ENCODE data around the gene GOLGA6A. TPM values are rescaled to one million over a fixed set of nuclear protein-coding genes. Genes with fewer than 3 reads are reported as not detected.

GOLGA6A gene
- total RNA-seq, 2 experiments from 2014 or later = 0.63 to 0.76 TPM

DNA sequence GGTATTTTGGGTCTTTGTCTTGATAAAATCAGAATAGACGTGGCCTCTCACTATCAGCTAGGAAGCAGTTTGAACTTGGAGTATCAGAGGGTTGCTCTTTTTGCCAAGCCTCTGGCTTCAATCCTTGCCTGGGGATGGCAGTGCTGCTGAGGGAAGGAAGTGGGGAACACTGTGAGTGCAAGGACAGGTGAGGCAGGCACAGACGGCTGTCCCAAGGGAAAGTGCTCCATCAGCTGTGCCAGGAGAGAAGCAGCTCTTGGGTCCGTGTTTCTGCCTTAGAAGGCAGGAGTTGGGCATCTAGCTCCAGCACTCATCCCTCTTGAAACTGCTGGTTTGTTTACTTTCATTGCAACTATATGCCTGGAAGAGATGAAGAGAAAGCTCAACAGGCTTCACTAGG lies 54.7 kb downstream of the GOLGA6A start:
- no peak for DNase-seq (ENCODE audit: low spot score)
- Histone ChIP-seq H3K9me3 (ENCODE audit: low read length) (no peaks in the 10 kb centered on the region), H3K4me1 (ENCODE audit: insufficient read depth, low read length, poor library complexity, severe bottlenecking) (no peaks in the 10 kb centered on the region), H3K27ac (ENCODE audit: low read depth, low read length, poor library complexity, severe bottlenecking) (no peak overlapping the region), H2AFZ (ENCODE audit: low read length) (no peak overlapping the region), H3K36me3 (ENCODE audit: insufficient read depth, low read length) (peaks cover 25% of the 10 kb centered on the region; the same call in 1 of the 2 replicates), H3K4me3 (ENCODE audit: low read depth, low read length, poor library complexity, severe bottlenecking) (no peak overlapping the region), H3K79me2 (ENCODE audit: insufficient read depth, low read depth, low read length) (no peaks in the 10 kb centered on the region), H3K4me2 (ENCODE audit: low read length) (no peak overlapping the region), H3K9me2 (ENCODE audit: insufficient read depth, low read length) (no peaks in the 10 kb centered on the region), H4K20me1 (ENCODE audit: insufficient read depth, low read length) (no peaks in the 10 kb centered on the region)
- no peak for TF ChIP-seq EZH2phosphoT487 (IDR thresholded peaks at IDR 0.05; ENCODE audit: borderline replicate concordance, low read depth, low read length)
- no peak for TF ChIP-seq CTCF (conservative IDR thresholded peaks at IDR 0.05; ENCODE audit: low read length)
- no TSS peak for BruUV-seq (replicated peaks)
- intact Hi-C loops (cut with micrococcal nuclease; ENCODE audit: unreplicated experiment) = no loop called here
- POLR2A ChIA-PET = no interaction called here
- CTCF ChIA-PET (ENCODE audit: unreplicated experiment) = no interaction called here

- no peaks in the 10 kb centered on the region for H4K20me1 ChIP-seq (ENCODE audit: insufficient read depth, low read length)
- no peak overlapping the region for H3K4me2 ChIP-seq (ENCODE audit: low read length)
- BruUV-seq (replicated peaks) = no TSS peak
- no peaks in the 10 kb centered on the region for H3K9me2 ChIP-seq (ENCODE audit: insufficient read depth, low read length)
- TF ChIP-seq EZH2phosphoT487 (IDR thresholded peaks at IDR 0.05; ENCODE audit: borderline replicate concordance, low read depth, low read length) (no peak), CTCF (conservative IDR thresholded peaks at IDR 0.05; ENCODE audit: low read length) (no peak)
- H3K79me2 ChIP-seq (ENCODE audit: insufficient read depth, low read depth, low read length) = no peaks in the 10 kb centered on the region
- DNase-seq (ENCODE audit: low spot score) = no peak
- ChIA-PET POLR2A (no interaction called here), CTCF (ENCODE audit: unreplicated experiment) (no interaction called here)
- no peak overlapping the region for H3K27ac ChIP-seq (ENCODE audit: low read depth, low read length, poor library complexity, severe bottlenecking)
- H3K4me3 ChIP-seq (ENCODE audit: low read depth, low read length, poor library complexity, severe bottlenecking) = no peak overlapping the region
- intact Hi-C loops (cut with micrococcal nuclease; ENCODE audit: unreplicated experiment) = no loop called here
- no peaks in the 10 kb centered on the region for H3K4me1 ChIP-seq (ENCODE audit: insufficient read depth, low read length, poor library complexity, severe bottlenecking)
- H3K9me3 ChIP-seq (ENCODE audit: low read length) = no peaks in the 10 kb centered on the region
- peaks cover 25% of the 10 kb centered on the region; the same call in 1 of the 2 replicates for H3K36me3 ChIP-seq (ENCODE audit: insufficient read depth, low read length)
- H2AFZ ChIP-seq (ENCODE audit: low read length) = no peak overlapping the region
Measured at GRCh38 chr15:74025436-74025835, 56.9 kb downstream of the GOLGA6A start.

DNA sequence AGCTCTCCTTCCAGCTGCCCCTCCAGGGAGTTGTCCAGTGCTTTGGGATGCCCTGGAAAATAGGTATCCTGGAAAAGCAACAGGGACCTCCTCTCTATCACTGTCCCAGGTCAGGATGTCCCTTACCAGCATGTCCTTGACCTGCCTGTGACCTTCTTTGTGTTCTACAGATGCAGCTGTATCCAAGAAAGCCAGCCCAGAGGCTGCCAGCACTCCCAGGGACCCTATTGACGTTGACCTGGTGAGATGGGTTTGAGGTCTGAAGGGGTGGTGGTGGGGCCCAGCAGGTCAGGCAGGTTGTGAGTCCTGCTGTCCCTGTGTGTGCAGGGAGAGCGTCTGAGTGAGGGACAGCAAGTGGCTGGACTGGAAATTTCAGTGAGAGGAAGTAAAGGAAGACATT lies 57.7 kb downstream of the GOLGA6A start:
- H3K4me2 ChIP-seq (ENCODE audit: low read length) = no peak overlapping the region
- CTCF ChIA-PET (ENCODE audit: unreplicated experiment) = no interaction called here
- H3K36me3 ChIP-seq (ENCODE audit: insufficient read depth, low read length) = peaks cover 25% of the 10 kb centered on the region; the same call in 1 of the 2 replicates
- no peaks in the 10 kb centered on the region for H3K79me2 ChIP-seq (ENCODE audit: insufficient read depth, low read depth, low read length)
- no peaks in the 10 kb centered on the region for H4K20me1 ChIP-seq (ENCODE audit: insufficient read depth, low read length)
- DNase-seq (ENCODE audit: low spot score) = no peak
- TF ChIP-seq CTCF (conservative IDR thresholded peaks at IDR 0.05; ENCODE audit: low read length) = no peak
- no peak for TF ChIP-seq EZH2phosphoT487 (IDR thresholded peaks at IDR 0.05; ENCODE audit: borderline replicate concordance, low read depth, low read length)
- H3K9me3 ChIP-seq (ENCODE audit: low read length) = no peaks in the 10 kb centered on the region
- H3K4me3 ChIP-seq (ENCODE audit: low read depth, low read length, poor library complexity, severe bottlenecking) = no peak overlapping the region
- no peak overlapping the region for H3K27ac ChIP-seq (ENCODE audit: low read depth, low read length, poor library complexity, severe bottlenecking)
- intact Hi-C loops (cut with micrococcal nuclease; ENCODE audit: unreplicated experiment) = no loop called here
- POLR2A ChIA-PET = interaction anchor here (0.6 kb wide), 1 partner anchor 1753 kb away, joined by 3 read pairs; no protein-coding TSS in a partner anchor
- no peaks in the 10 kb centered on the region for H3K9me2 ChIP-seq (ENCODE audit: insufficient read depth, low read length)
- BruUV-seq (replicated peaks) = no TSS peak
- H3K4me1 ChIP-seq (ENCODE audit: insufficient read depth, low read length, poor library complexity, severe bottlenecking) = no peaks in the 10 kb centered on the region
- H2AFZ ChIP-seq (ENCODE audit: low read length) = no peak overlapping the region

Measured in OCI-LY7 (cell line).